WTC11 (cell line): ENCODE data around the gene PIMREG. TPM values are rescaled to one million over a fixed set of nuclear protein-coding genes. Genes with fewer than 3 reads are reported as not detected.

Experiments used
- ATAC-seq: fragments of 200-7000 bp; cut with Tn5 transposase; 2 replicates; pipeline ENCODE4 v1.10.0; 2021; ENCODE audit warnings: mild to moderate bottlenecking, moderate library complexity
- CTCF ChIA-PET: fragments of 300-600 bp; sonication (Branson Sonifier 250); formaldehyde crosslinking; loops from one replicate; lab custom pipeline; 2021; ENCODE audit warnings: antibody characterized with exemption; lab: Charles Lee
- POLR2A ChIA-PET: fragments of 350-600 bp; sonication (Branson Sonifier 250); formaldehyde crosslinking; loops from one replicate; lab custom pipeline; 2021; ENCODE audit warnings: antibody characterized with exemption; lab: Charles Lee
- DNase-seq: peaks from one replicate; pipeline ENCODE4 v3.0.0; 2021; ENCODE audit warnings: low spot score
- H3K27ac Mint-ChIP-seq: 2 replicates; pipeline ENCODE4 v1.8.0; 2021; ENCODE audit warnings: mixed read lengths
- H3K27me3 Mint-ChIP-seq: 2 replicates; pipeline ENCODE4 v1.8.0; 2021; ENCODE audit warnings: low read depth, mild to moderate bottlenecking, moderate library complexity, mixed read lengths
- H3K36me3 Mint-ChIP-seq: 2 replicates; pipeline ENCODE4 v1.8.0; 2021; ENCODE audit warnings: mixed read lengths
- H3K4me1 Mint-ChIP-seq: 2 replicates; pipeline ENCODE4 v1.8.0; 2022; ENCODE audit warnings: mixed read lengths
- H3K4me3 Mint-ChIP-seq: 2 replicates; pipeline ENCODE4 v1.8.0; 2021; ENCODE audit warnings: mild to moderate bottlenecking, moderate library complexity, mixed read lengths
- H3K9me3 Mint-ChIP-seq: 2 replicates; pipeline ENCODE4 v1.8.0; 2021; ENCODE audit warnings: mixed read lengths
- CBFB ChIP-seq: sonication (generic); formaldehyde crosslinking; IDR thresholded peaks from 2 replicates; pipeline ENCODE4 v1.8.1; 2022; ENCODE audit warnings: mild to moderate bottlenecking, low read depth, missing genetic modification reagents
- ETV6 ChIP-seq: sonication (generic); formaldehyde crosslinking; IDR thresholded peaks from 2 replicates; pipeline ENCODE4 v1.8.1; 2022; ENCODE audit warnings: mild to moderate bottlenecking, missing genetic modification reagents
- IRF1 ChIP-seq: sonication (generic); formaldehyde crosslinking; IDR thresholded peaks from 2 replicates; pipeline ENCODE4 v1.8.0; 2023; ENCODE audit warnings: missing genetic modification reagents
- MXD4 ChIP-seq: fragments of 250-450 bp; sonication (Bioruptor Pico); IDR thresholded peaks from 2 replicates; pipeline ENCODE4 v1.8.0; 2021; ENCODE audit warnings: mild to moderate bottlenecking, moderate library complexity, borderline replicate concordance
- NFATC4 ChIP-seq: fragments of 250-450 bp; sonication (Bioruptor Pico); IDR thresholded peaks from 2 replicates; pipeline ENCODE4 v1.9.0; 2021; ENCODE audit warnings: mild to moderate bottlenecking
- NFE2L1 ChIP-seq: sonication (generic); formaldehyde crosslinking; IDR thresholded peaks from 2 replicates; pipeline ENCODE4 v1.8.1; 2023; ENCODE audit warnings: missing genetic modification reagents
- RORB ChIP-seq: fragments of 250-450 bp; sonication (Bioruptor Pico); IDR thresholded peaks from 2 replicates; pipeline ENCODE4 v1.9.0; 2021; ENCODE audit warnings: mild to moderate bottlenecking
- SMAD4 ChIP-seq: sonication (generic); formaldehyde crosslinking; IDR thresholded peaks from 2 replicates; pipeline ENCODE4 v1.8.0; 2022; ENCODE audit warnings: mild to moderate bottlenecking, missing genetic modification reagents
- SOX15 ChIP-seq: fragments of 250-450 bp; sonication (Bioruptor Pico); IDR thresholded peaks from 2 replicates; pipeline ENCODE4 v1.9.0; 2021; ENCODE audit warnings: mild to moderate bottlenecking
- SP1 ChIP-seq: sonication (generic); formaldehyde crosslinking; conservative IDR thresholded peaks from 2 replicates; pipeline ENCODE4 v1.8.1; 2022; ENCODE audit warnings: missing genetic modification reagents
- STAT6 ChIP-seq: sonication (generic); formaldehyde crosslinking; conservative IDR thresholded peaks from 2 replicates; pipeline ENCODE4 v1.8.1; 2023; ENCODE audit warnings: mild to moderate bottlenecking, low read depth, missing genetic modification reagents, moderate library complexity
- TCF7 ChIP-seq: sonication (generic); formaldehyde crosslinking; IDR thresholded peaks from 2 replicates; pipeline ENCODE4 v1.8.0; 2022; ENCODE audit warnings: mild to moderate bottlenecking, low read depth, missing genetic modification reagents, moderate library complexity
- ZNF138 ChIP-seq: sonication (generic); formaldehyde crosslinking; conservative IDR thresholded peaks from 2 replicates; pipeline ENCODE4 v1.8.1; 2022; ENCODE audit warnings: mild to moderate bottlenecking, moderate library complexity, missing genetic modification reagents
- ZNF219 ChIP-seq: sonication (generic); formaldehyde crosslinking; IDR thresholded peaks from 2 replicates; pipeline ENCODE4 v1.8.0; 2023; ENCODE audit warnings: missing genetic modification reagents, mild to moderate bottlenecking, borderline replicate concordance
- ZNF317 ChIP-seq: sonication (generic); formaldehyde crosslinking; IDR thresholded peaks from 2 replicates; pipeline ENCODE4 v1.8.1; 2023; ENCODE audit warnings: low read depth, mild to moderate bottlenecking, moderate library complexity, missing genetic modification reagents, borderline replicate concordance
- ZNF423 ChIP-seq: fragments of 250-450 bp; sonication (Bioruptor Pico); IDR thresholded peaks from 2 replicates; pipeline ENCODE4 v2.1.2; 2022; ENCODE audit warnings: mild to moderate bottlenecking, moderate library complexity
- ZNF425 ChIP-seq: fragments of 250-450 bp; sonication (Bioruptor Pico); conservative IDR thresholded peaks from 2 replicates; pipeline ENCODE4 v1.9.0; 2021; ENCODE audit warnings: mild to moderate bottlenecking
- ZNF671 ChIP-seq: fragments of 250-450 bp; sonication (Bioruptor Pico); IDR thresholded peaks from 2 replicates; pipeline ENCODE4 v1.8.0; 2021; ENCODE audit warnings: mild to moderate bottlenecking
- total RNA-seq: library from RNA; stranded (reverse); gene quantifications from 3 replicates; pipeline ENCODE4 v1.2.3, GENCODE V29; 2021
- TF ChIP-seq, protein P1 (sequence below): fragments of 250-450 bp; sonication (Bioruptor Pico); IDR thresholded peaks from 2 replicates; pipeline ENCODE4 v1.9.0; 2021; ENCODE audit warnings: mild to moderate bottlenecking
- TF ChIP-seq, protein P2 (sequence below): sonication (generic); formaldehyde crosslinking; IDR thresholded peaks from 2 replicates; pipeline ENCODE4 v1.8.1; 2022; ENCODE audit warnings: missing genetic modification reagents, borderline replicate concordance
- TF ChIP-seq, protein P3 (sequence below): fragments of 250-450 bp; sonication (Bioruptor Pico); IDR thresholded peaks from 2 replicates; pipeline ENCODE4 v1.9.0; 2021; ENCODE audit warnings: moderate library complexity, mild to moderate bottlenecking, inconsistent platforms, borderline replicate concordance
- TF ChIP-seq, protein P4 (sequence below): fragments of 250-450 bp; sonication (Bioruptor Pico); IDR thresholded peaks from 2 replicates; pipeline ENCODE4 v1.8.0; 2021; ENCODE audit warnings: mild to moderate bottlenecking
- TF ChIP-seq, protein P5 (sequence below): sonication (generic); formaldehyde crosslinking; IDR thresholded peaks from 2 replicates; pipeline ENCODE4 v1.8.1; 2023; ENCODE audit warnings: mild to moderate bottlenecking, missing genetic modification reagents, moderate library complexity

The PIMREG gene
- total RNA-seq, 1 experiment from 2014 or later: 92.2 TPM

- peaks cover 42% of the 10 kb centered on the region for H3K4me1 Mint-ChIP-seq
- ATAC-seq (no peak), DNase-seq (no peak)
- no peak for TF ChIP-seq ZNF317 (CRISPR knock-in tag)
- no peak for TF ChIP-seq SP1 (CRISPR knock-in tag)
- TF ChIP-seq ZNF423 (CRISPR knock-in tag): no peak
- no peak for TF ChIP-seq MXD4
- no peak for TF ChIP-seq ETV6
- no peak for TF ChIP-seq TCF7 (CRISPR knock-in tag)
- TF ChIP-seq SMAD4: no peak
- no peak for TF ChIP-seq IRF1
- no peak for TF ChIP-seq ZNF671
- TF ChIP-seq CBFB: no peak
- no peak for TF ChIP-seq ZNF138 (CRISPR knock-in tag)
- no peaks in the 10 kb centered on the region for H3K27me3 Mint-ChIP-seq
- ChIA-PET POLR2A (no interaction called here), CTCF (interaction anchor here (1.4 to 2.4 kb wide), 2 partner anchors 11 to 12 kb away, joined by 7 to 10 read pairs; no protein-coding TSS in a partner anchor)
- no peaks in the 10 kb centered on the region for H3K36me3 Mint-ChIP-seq
- no peak overlapping the region for H3K4me3 Mint-ChIP-seq
- no peak overlapping the region; the same call in 1 of the 2 replicates for H3K27ac Mint-ChIP-seq
- H3K9me3 Mint-ChIP-seq: no peaks in the 10 kb centered on the region
Measured at GRCh38 chr17:6483507-6483906, 39.3 kb downstream of the PIMREG start.

- Mint-ChIP-seq H3K4me1 (peaks cover 42% of the 10 kb centered on the region), H3K27me3 (no peaks in the 10 kb centered on the region; the same call in 1 of the 2 replicates), H3K9me3 (no peaks in the 10 kb centered on the region), H3K4me3 (no peak overlapping the region), H3K27ac (no peak overlapping the region), H3K36me3 (no peaks in the 10 kb centered on the region)
- CTCF ChIA-PET: interaction anchor here (0.6 to 4.1 kb wide), 6 partner anchors 10 to 1165 kb away, joined by 3 to 16 read pairs (median 7); partner anchors contain the start of gene ATP1B2
- DNase-seq (no peak), ATAC-seq (no peak)
- POLR2A ChIA-PET: interaction anchor here (0.6 kb wide), 1 partner anchor 658 kb away, joined by 5 read pairs; no protein-coding TSS in a partner anchor
- TF ChIP-seq NFATC4 (CRISPR knock-in tag): no peak
- TF ChIP-seq, protein P1, sequence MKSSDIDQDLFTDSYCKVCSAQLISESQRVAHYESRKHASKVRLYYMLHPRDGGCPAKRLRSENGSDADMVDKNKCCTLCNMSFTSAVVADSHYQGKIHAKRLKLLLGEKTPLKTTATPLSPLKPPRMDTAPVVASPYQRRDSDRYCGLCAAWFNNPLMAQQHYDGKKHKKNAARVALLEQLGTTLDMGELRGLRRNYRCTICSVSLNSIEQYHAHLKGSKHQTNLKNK (CRISPR knock-in tag): no peak
- TF ChIP-seq, protein P2, sequence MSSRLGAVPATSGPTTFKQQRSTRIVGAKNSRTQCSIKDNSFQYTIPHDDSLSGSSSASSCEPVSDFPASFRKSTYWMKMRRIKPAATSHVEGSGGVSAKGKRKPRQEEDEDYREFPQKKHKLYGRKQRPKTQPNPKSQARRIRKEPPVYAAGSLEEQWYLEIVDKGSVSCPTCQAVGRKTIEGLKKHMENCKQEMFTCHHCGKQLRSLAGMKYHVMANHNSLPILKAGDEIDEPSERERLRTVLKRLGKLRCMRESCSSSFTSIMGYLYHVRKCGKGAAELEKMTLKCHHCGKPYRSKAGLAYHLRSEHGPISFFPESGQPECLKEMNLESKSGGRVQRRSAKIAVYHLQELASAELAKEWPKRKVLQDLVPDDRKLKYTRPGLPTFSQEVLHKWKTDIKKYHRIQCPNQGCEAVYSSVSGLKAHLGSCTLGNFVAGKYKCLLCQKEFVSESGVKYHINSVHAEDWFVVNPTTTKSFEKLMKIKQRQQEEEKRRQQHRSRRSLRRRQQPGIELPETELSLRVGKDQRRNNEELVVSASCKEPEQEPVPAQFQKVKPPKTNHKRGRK (CRISPR knock-in tag): no peak
- TF ChIP-seq ZNF423 (CRISPR knock-in tag): no peak
- TF ChIP-seq, protein P3, sequence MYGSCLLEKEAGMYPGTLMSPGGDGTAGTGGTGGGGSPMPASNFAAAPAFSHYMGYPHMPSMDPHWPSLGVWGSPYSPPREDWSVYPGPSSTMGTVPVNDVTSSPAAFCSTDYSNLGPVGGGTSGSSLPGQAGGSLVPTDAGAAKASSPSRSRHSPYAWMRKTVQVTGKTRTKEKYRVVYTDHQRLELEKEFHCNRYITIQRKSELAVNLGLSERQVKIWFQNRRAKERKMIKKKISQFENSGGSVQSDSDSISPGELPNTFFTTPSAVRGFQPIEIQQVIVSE (CRISPR knock-in tag): no peak
- TF ChIP-seq, protein P4, sequence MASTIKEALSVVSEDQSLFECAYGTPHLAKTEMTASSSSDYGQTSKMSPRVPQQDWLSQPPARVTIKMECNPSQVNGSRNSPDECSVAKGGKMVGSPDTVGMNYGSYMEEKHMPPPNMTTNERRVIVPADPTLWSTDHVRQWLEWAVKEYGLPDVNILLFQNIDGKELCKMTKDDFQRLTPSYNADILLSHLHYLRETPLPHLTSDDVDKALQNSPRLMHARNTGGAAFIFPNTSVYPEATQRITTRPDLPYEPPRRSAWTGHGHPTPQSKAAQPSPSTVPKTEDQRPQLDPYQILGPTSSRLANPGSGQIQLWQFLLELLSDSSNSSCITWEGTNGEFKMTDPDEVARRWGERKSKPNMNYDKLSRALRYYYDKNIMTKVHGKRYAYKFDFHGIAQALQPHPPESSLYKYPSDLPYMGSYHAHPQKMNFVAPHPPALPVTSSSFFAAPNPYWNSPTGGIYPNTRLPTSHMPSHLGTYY (CRISPR knock-in tag): no peak
- no peak for TF ChIP-seq ZNF425 (CRISPR knock-in tag)
- no peak for TF ChIP-seq TCF7 (CRISPR knock-in tag)
- no peak for TF ChIP-seq STAT6
- no peak for TF ChIP-seq NFE2L1 (CRISPR knock-in tag)
- TF ChIP-seq RORB: no peak
- no peak for TF ChIP-seq ZNF219 (CRISPR knock-in tag)
- no peak for TF ChIP-seq SOX15
- TF ChIP-seq, protein P5, sequence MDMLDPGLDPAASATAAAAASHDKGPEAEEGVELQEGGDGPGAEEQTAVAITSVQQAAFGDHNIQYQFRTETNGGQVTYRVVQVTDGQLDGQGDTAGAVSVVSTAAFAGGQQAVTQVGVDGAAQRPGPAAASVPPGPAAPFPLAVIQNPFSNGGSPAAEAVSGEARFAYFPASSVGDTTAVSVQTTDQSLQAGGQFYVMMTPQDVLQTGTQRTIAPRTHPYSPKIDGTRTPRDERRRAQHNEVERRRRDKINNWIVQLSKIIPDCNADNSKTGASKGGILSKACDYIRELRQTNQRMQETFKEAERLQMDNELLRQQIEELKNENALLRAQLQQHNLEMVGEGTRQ (CRISPR knock-in tag): no peak
Measured at GRCh38 chr17:6485646-6486412, 41.6 kb downstream of the PIMREG start.
